Kidney epithelial cell (primary cell): Measurements from ENCODE around the gene PKP4. TPM values are rescaled to one million over a fixed set of nuclear protein-coding genes. Genes with fewer than 3 reads are reported as not detected.
"Not testable (repeated sequence)": the region's sequence is repeated elsewhere in the genome, so short reads cannot be mapped to it uniquely, and the experiment has no call there.

ENCODE experiments used
- DNase-seq: peaks from one replicate; pipeline ENCODE4 v3.0.0-alpha.2; 2010; ENCODE audit warnings: low read depth
- H3K27me3 ChIP-seq: 2 replicates; pipeline ENCODE4 v1.6.0; 2011; ENCODE audit warnings: low read length; ENCODE audit not compliant: control insufficient read depth, insufficient read depth
- H3K36me3 ChIP-seq: 2 replicates; pipeline ENCODE4 v1.5.1; 2011; ENCODE audit warnings: low read length; ENCODE audit not compliant: control insufficient read depth, insufficient read depth
- H3K4me3 ChIP-seq: 2 replicates; pipeline ENCODE4 v1.5.1; 2011; ENCODE audit warnings: low read depth, mild to moderate bottlenecking, control low read depth, low read length
- total RNA-seq: library from RNA; depleted of rRNA; stranded (reverse); fragments of >200 nt; gene quantifications from 2 replicates; pipeline ENCODE4 v1.2.3, GENCODE V29; 2015
- TF ChIP-seq, protein P1 (sequence below): IDR thresholded peaks from 2 replicates; pipeline ENCODE4 v1.5.1; 2011; ENCODE audit warnings: mild to moderate bottlenecking, moderate library complexity, low read length, control low read depth, inconsistent platforms; ENCODE audit not compliant: insufficient read depth, poor library complexity, severe bottlenecking

Gene PKP4
- total RNA-seq, 1 donor from 2014 or later, result 29.4 TPM

GRCh38 chr2:158701101-158701500 lies 244.3 kb downstream of the PKP4 start:
- no peak overlapping the region for H3K4me3 ChIP-seq
- H3K27me3 ChIP-seq, result no peaks in the 10 kb centered on the region
- TF ChIP-seq, protein P1, sequence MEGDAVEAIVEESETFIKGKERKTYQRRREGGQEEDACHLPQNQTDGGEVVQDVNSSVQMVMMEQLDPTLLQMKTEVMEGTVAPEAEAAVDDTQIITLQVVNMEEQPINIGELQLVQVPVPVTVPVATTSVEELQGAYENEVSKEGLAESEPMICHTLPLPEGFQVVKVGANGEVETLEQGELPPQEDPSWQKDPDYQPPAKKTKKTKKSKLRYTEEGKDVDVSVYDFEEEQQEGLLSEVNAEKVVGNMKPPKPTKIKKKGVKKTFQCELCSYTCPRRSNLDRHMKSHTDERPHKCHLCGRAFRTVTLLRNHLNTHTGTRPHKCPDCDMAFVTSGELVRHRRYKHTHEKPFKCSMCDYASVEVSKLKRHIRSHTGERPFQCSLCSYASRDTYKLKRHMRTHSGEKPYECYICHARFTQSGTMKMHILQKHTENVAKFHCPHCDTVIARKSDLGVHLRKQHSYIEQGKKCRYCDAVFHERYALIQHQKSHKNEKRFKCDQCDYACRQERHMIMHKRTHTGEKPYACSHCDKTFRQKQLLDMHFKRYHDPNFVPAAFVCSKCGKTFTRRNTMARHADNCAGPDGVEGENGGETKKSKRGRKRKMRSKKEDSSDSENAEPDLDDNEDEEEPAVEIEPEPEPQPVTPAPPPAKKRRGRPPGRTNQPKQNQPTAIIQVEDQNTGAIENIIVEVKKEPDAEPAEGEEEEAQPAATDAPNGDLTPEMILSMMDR, result no peak
- no peaks in the 10 kb centered on the region for H3K36me3 ChIP-seq
- no peak for DNase-seq

DNA sequence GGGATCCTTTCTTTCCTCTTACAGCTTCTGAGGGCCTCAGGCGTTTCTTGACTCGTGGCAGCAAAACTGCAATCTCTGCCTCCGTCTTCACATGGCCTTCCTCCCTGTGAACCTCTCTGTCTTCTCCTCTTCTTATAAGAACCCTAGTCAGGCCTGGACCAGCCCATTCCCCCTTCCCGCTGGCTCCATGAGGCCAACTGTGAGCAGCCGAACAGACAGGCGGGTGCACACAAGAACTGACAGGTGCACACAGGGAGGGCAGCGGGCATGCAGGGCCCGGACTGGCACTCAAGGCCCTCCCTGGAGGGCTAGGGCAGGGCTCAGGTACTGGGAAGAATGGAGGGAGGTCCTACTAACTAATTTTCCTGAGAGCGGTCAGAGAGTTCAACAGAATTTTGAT lies 246.0 kb downstream of the PKP4 start:
- TF ChIP-seq, protein P1, result no peak
- no peak for DNase-seq
- no peaks in the 10 kb centered on the region for H3K36me3 ChIP-seq
- no peak overlapping the region for H3K4me3 ChIP-seq
- no peaks in the 10 kb centered on the region for H3K27me3 ChIP-seq

GRCh38 chr2:158704724-158705465 lies 248.1 kb downstream of the PKP4 start:
- H3K4me3 ChIP-seq, DNase-seq, H3K36me3 ChIP-seq, H3K27me3 ChIP-seq: not testable (repeated sequence)

DNA sequence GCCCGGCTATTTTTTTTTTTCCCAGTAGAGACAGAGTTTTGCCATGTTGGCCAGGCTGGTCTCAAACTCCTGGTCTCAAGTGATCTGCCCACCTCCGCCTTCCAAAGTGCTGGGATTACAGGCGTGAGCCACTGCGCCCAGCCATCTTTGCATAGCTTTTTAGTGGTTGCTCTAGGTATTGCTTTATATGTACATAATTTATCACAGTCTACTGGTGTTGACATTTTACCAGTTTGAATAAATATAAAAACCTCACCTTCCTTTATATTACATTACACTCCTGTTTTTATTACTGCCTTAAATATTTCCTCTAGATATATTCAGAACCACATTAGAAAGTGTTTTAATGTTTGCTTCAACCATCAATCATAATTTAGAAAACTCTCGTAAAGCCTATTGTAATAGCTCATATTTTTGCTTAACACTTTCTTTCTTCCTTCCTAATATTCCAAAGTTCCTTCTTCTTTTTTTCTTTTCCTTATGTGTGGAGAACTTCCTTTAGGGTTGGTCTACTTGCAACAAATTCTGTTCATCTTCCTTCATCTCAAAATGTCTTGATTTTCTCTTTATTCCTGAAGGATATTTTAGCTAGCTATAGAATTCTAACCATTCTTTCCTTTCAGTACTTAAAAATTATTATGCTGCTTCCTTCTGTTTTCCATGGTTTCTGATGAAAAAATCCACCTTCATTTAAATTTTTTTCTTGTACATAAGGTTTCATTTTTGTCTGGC lies 256.2 kb downstream of the PKP4 start:
- no peaks in the 10 kb centered on the region for H3K36me3 ChIP-seq
- no peak for DNase-seq
- no peaks in the 10 kb centered on the region for H3K27me3 ChIP-seq
- H3K4me3 ChIP-seq, result no peak overlapping the region
- TF ChIP-seq, protein P1, result no peak

GRCh38 chr2:158713523-158714138 lies 256.9 kb downstream of the PKP4 start:
- Histone ChIP-seq H3K27me3 (no peaks in the 10 kb centered on the region), H3K36me3 (no peaks in the 10 kb centered on the region), H3K4me3 (no peak overlapping the region)
- no peak for DNase-seq
- TF ChIP-seq, protein P1, result no peak

GRCh38 chr2:158714420-158714819 lies 257.7 kb downstream of the PKP4 start:
- no peaks in the 10 kb centered on the region for H3K36me3 ChIP-seq
- DNase-seq, result no peak
- H3K27me3 ChIP-seq, result no peaks in the 10 kb centered on the region
- TF ChIP-seq, protein P1, result no peak
- H3K4me3 ChIP-seq, result no peak overlapping the region
